HG03095 (cell line): ENCODE data around the gene CPSF4L.
"Not testable (repeated sequence)": the region's sequence is repeated elsewhere in the genome, so short reads cannot be mapped to it uniquely, and the experiment has no call there.

Experiments
- ATAC-seq: cut with Tn5 transposase; IDR thresholded peaks from one replicate; pipeline ENCODE4 v1.9.1; 2021; ENCODE audit warnings: moderate library complexity; ENCODE audit not compliant: unreplicated experiment

The CPSF4L gene

GRCh38 chr17:73269791-73270190 is 8.1 kb upstream of the CPSF4L start:
- no peak for ATAC-seq

- ATAC-seq: no peak
Measured at GRCh38 chr17:73269329-73269615, 7.6 kb upstream of the CPSF4L start.

DNA sequence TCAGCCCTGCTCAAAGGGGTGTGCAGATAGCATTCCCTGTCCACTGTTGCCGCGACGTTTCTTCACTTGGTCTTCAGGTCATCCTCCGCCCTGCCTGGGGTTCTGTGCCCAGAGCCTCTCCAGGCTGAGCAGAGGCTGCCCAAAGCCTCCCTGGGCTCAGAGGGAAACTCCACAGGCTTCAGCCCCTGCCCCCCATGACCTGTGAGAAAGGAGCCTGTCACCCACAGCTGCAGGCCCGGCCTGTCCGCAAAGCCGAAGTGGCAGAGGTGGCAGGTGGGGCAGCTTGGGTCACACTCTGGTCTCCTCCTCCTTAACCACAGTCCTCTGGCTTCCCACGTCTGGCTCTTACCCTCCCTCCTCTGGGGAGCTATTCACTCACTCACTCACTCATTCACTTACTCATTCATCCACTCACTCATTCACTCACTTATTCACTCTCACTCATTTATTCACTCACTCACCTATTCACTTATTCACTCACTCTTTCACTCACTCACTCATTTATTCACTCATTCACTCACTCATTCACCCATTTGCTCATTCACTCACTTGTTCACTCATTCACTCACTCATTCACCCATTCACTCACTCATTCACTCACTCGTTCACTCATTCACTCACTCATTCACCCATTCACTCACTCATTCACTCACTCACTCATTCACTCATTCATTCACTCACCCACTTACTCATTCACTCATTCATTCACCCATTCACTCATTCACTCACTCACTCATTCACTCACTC is 7.1 kb upstream of the CPSF4L start:
- no peak for ATAC-seq

DNA sequence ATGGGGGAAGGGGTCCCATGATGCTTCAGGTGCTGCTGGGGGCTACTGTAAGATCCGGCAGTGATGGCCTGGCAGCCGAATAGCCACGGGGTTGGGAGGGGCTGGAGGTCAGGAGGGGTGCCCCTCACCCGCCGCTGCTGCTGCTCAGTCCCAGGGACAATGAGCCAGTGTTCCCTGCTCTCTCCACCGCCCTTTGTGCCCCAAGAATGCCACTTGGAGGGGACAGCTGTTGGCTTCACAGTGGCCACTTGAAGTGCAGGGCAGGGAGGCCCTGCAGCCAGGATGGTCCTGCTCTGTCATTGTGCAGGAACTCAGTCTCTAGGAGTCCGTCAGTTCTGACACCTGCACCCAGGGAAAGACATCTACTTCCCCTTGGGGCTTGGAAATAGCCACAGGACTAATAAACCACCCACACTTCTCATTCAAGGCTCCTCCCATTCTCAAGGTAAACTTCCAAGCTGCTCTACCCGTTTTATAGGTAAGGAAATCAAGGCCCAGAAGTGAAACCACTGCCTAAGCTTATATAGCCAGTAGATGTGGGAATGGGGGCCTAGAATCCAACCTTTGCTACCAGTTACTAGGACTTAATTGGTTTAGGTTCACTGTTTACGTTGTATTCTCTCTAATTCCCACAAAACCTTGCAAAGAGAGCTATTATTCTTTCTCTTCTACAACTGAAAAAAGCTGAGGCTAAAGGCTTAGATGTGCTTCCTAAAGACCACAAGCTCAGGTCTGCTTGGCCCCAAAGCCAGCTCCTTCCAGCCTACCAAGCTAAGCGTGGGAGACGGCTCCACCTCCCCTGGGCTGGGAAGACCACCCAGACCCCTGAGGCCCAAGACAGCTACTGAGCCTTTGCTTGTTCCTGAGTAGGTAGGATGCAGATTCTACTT is 6.2 kb upstream of the CPSF4L start:
- no peak for ATAC-seq

DNA sequence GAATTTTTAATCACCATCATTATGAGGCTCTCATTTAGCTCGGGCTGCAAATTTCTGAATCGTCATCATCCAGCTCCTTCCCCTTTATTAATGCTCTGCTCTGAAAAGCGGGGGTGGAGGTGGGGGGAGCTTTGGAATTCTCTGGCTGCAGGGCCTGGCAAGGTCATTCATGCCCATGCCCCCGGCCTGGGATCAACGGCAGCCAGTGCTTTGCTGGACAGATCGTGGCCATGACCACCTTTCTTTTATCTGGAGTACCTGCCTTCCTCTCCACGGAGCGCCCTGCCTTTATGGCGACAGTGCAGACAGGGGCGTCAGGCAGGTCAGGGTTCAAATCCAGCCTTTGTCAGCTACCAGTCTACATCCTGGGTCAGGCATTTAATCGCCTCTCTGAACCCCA is 5.1 kb upstream of the CPSF4L start:
- ATAC-seq: no peak

DNA sequence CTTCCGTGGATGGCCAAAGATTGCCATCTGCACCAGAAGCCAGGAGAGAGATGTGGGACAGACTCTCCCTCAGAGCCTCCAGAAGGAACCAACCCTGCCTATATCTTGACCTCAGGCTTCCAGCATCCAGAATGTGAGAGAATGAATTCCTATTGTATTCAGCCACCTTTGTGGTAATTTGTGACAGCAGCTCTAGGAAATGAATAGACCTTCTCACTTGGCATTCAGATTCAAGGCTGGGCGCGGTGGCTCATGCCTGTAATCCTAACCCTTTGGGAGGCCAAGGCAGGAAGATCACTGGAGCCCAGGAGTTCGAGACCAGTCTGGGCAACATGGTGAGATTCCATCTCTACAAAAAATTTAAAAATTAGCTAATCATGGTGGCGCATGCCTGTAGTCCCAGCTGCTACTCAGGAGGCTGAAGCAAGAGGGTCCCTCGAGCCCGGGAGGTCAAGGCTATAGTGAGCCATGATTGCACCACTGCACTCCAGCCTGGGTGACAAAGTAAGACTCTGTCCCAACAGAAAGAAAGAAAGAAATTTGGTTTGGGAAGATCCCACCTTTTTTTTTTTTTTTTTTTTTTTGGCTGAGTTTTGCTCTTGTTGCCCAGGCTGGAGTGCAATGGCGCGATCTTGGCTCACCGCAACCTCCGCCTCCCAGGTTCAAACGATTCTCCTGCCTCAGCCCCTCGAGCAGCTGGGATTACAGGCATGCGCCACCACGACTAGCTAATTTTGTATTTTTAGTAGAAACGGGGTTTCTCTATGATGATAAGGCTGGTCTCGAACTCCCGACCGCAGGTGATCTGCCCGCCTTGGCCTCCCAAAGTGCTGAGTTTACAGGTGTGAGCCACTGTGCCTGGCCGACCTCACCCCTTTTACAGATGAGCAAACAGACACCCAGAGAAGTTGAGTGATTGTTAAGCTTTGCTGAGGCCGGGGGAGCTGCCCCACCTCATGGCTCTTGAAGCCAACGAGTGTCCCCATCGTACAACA is 4.3 kb upstream of the CPSF4L start:
- no peak for ATAC-seq

GRCh38 chr17:73264448-73264847 is 2.8 kb upstream of the CPSF4L start:
- ATAC-seq: not testable (repeated sequence)

- no peak for ATAC-seq
Measured at GRCh38 chr17:73262676-73263642, 1.3 kb upstream of the CPSF4L start.

DNA sequence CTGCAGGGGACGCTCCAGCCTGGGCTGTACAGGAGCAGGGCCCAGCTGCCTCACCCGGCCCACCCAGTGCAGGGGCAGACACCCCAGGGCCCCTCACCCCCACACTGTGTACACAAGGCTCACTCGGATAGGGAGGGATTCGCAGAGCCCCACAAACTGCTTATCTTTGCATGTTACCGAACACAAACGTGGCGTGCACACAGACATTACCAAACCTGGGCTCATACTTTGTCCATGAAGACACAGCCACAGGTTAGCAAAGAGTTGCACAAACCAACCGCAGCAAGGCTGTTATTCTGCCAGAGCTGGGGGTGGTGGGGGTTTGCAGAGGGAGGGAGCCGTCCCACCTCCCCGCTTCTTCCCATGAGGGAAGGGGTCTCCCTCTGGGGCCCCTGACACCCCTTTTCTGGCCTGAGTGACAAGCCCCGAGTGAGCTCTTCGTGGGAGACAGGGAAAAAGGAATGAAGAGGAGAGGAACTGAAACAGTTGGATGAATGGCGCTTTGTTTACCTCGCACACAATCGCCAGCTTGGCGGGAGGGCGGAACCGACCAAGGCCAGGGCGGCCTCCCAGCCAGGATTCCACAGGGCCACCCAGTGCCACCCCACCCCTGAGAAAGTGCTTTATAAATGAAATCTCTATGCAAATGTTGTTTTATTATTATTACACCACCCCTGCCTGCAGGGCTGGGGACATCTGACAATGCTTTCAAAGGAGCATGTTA is 434 bp upstream of the CPSF4L start:
- no peak for ATAC-seq

DNA sequence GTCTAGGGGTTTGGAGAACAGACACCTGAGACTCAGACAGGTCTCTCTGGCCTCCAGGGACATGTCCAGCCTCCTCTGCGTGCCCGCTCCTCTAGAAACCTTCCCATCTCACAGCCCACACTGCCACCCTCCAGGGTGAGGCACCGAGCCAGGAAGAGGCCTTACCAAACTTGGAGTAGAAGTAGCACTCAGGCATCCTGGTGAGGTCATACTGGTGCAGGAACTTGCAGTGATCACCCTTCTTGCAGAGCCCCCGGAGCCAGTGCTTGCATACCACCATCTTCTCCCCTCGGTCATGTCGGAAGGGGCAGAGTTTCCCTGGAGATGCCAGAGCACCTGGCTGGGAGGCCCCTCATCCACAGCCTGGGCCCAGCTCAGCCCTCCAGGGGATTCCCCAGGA is 4.2 kb downstream of the CPSF4L start:
- no peak for ATAC-seq

- no peak for ATAC-seq
Measured at GRCh38 chr17:73256220-73256619, 5.5 kb downstream of the CPSF4L start.

DNA sequence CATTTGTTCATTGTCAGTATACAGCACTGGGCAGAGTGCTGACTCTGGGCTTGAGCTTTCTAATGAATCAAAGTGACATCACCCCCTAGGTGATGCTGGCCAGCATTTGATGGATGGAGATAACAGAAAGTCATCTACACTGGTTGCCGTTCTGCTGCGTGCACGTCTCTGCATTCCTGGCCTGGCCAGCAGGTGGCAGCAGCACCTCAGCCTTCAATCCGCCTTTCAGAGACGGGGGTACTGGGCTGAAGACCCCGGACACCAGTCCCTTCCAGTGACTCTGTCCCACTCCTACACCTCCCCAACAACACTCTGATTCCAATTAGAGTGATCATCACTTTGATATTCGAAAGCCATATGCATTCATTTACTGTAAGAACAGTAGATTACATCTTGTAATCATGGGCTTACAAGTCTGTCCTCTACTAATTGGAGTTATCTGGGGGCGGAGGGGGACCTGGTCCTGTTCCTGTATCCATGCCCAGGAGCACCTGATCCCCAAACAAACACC is 6.0 kb downstream of the CPSF4L start:
- no peak for ATAC-seq

DNA sequence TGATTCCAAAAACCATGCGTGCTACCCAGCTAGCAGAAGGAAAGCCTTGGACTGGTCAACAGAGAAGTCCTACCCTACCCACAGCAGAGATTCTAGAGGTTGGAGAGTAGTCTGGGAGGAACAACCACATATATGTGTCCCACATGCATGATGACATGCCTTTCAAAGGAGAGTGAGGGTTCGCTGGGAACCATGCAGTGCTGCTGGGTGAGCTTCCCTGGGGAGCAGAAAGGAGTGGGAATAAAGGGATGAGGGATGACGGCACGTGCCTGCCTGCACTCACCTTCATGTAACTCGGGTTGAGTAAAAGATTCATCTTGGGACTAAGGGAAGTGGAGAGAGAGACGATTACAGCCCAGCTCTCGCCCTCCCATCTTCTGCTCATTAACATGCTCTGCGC is 9.8 kb downstream of the CPSF4L start:
- no peak for ATAC-seq

DNA sequence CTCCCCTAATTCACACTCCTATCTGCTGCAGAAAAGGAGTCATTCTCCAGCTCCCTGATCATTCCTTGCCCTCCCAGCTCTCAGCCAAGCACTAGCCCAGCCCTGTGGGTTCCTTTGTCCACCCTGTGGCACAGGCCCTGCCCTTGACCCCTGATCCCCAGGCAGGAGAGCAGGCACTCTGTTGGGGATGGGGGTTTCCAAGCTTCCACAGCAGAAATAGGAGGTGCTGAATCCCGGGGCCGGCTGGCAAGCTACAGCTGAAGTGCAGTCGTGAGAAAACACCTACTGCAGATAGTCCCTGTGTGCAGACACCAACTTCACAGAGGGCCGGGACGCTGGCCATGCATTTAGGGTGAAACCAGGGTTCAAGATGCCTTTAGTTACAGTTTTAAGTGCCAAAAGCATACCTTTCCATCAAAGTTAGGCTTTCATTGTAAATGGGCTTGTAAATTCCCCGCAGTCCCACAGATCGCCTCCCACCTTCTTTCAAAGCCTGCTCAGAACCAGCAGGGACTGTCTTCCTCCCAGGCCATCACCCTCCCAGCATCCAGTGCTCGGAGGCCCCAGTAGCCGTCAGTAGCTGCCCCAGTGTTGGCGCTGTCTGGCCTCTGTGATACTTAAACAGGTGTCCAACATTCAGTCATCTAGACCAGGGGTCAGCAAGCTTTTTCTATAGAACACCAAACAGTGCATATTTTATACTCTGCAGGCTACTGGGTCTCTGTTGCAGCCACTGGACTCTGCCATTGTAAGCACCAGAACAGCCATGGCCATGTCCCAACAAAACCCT is 10.6 kb downstream of the CPSF4L start:
- ATAC-seq: no peak

DNA sequence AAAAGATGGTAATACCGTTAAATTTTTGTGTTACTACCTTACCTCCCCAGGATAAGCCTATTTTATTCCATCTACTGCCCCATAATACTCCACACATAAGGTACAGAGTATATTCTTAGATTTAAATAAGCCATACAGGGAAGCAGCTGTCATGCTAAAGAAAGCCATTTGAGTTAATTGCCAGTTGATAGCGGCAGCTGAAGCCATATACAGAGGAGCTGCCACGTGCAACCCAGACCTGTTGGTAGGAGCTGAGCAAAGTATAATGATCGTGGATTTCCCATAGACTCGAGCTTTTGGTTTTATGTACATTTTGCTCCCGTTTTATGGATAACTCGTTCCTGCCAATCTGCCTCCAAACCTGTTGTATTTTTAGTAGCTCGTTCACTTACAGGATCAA is 12.0 kb downstream of the CPSF4L start:
- no peak for ATAC-seq

DNA sequence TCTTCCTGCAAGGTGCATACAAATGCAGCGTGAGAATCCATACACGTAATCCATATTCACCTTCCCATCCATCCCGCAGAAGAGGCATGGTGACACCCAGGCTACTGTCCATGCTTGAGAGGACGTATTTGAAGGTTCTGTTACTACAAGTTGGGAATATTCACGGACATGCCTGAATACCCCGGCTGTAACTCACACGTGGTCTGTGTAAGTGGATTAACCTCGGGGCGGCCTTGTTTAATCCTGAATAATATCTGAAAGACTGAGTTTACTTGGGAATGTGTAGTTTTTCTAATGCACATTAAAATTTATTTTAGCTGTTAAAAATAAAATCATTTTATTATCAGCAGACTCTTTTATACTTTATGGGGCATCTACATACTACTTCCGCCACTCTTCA is 13.1 kb downstream of the CPSF4L start:
- no peak for ATAC-seq

DNA sequence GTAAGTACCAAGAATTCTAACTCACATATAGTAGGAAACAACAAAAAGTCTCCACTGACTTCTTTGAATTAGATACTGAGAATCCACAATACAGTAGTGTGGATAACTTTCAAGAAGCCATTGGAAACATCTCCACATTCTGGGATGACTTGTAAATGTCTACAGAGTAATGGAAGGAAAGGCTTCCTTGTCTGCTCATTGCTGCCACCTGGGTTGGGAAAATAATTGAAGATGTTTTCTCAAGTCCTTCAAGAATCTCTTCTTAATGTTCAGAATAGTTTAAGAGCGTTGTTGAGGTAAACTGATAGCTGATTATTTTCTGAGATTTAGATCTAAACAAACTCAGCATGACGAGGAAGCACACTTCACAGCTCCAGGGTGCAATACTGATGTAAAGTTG is 14.0 kb downstream of the CPSF4L start:
- no peak for ATAC-seq

DNA sequence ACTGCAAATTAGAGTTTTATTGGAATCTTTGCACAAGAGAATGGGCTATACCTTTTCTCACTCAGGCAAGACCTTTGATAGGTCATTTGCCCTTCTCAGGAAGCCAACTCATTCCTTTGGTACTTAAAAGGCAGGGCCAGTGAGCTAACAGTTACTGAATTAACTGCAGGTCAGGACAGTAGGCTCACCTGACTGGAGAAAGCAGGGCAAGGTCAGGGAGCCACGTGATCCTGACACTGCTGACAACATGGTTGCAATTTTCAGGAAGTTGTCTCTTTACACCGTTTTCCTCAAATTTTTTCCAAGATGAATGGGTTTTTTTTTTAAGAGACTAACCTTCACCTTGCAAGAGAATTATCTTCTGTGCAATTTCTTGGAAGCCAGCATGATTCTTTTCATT is 21.1 kb downstream of the CPSF4L start:
- no peak for ATAC-seq

- no peak for ATAC-seq
Measured at GRCh38 chr17:73237714-73238113, 24.0 kb downstream of the CPSF4L start.
